Measurements from ENCODE around the gene GCN1.

GCN1 gene

DNA sequence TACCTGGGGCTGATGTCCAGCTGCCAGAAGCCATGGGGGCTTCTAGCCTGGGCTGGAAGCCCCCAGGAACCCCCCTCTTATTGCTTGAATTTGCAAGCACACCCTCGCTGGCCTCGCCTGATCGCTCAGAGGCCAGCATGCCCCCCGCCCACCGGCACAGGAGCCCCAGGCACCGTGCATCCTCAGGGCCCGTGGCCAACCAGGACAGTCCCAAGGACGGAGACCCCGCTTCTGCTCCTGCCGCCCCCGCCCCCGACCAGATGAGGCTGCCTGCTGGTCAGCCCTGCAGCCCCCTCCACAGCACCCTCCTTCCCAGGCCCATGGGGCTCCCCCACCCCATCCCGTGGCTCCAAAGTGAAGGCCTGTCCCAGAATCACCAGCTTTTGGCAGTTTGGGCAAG, 99.2 kb downstream of the GCN1 start:
- no peak for DNase-seq (ENCODE audit: low read depth in 2 of 2)

DNA sequence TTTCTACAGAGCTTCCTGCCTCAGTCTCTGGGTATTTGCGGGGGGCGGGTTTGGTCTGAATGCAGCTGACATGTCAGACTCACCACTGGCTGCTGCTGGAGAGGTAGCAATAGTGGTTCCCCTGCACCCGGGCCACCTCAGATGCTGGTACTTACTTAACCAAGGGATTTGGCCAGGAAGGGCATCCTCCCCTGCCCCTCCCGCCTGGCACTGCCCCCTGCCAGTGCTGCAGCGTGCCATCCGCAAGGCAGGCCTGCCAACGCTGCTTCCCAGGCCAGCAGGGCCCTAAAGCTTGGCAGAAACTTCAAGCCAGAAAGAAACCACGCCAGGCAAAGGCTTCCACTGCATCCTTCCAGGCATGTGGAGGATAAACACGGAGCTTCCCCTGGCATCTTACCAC, 100.0 kb downstream of the GCN1 start:
- DNase-seq (ENCODE audit: low read depth in 2 of 2) = no peak

DNA sequence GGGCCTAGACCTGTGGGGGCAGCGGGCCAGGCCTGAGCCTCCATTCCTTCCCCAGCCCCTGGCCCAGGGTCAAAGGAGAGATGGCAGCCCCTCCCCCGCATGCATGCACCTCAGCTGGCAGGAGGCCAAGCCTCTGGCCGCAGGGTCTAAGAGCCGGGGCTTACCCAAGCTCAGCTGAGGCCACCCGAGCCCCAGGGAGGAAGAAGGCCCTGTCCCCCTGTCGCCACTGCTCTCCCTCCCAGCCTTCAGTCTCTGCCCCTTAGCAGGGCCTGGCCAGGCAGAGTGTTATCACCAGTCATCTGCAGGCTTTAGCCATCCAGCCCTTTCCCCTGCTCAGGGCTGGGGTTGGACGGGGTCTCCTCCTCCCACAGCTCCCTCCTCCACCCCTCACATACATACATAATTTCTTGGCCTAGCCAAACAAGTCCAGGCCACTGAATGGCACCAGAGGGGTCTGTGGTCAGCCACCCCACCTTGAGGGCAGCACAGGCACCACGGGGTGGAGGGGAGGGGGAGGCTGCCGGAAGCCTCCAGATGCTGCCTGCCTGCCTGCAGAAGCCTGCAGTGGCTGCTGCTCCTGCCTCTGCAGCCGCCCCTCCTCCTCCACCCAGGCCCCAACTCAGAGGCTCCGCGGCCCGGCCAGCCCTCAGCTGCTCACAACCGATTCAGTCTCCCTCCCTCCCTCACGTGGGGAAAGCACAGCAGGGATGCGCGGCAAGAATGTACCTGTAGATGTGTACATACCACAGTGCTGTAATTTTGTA, 100.7 kb downstream of the GCN1 start:
- no peak for DNase-seq (ENCODE audit: low read depth in 2 of 2)

DNA sequence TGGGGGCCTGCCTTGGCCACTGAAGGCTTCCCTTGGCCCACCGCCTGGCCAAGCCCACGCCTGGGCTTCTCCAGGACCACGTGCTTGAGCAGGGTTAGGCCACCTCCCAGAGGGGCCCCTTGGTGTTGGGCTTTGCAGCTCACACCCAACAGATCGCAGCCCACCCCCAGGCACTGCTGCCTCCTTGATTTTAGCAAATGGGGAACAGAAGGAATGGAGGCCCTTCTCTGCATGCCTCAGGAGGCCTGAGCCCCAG, 101.3 kb downstream of the GCN1 start:
- no peak for DNase-seq (ENCODE audit: low read depth in 2 of 2)

DNA sequence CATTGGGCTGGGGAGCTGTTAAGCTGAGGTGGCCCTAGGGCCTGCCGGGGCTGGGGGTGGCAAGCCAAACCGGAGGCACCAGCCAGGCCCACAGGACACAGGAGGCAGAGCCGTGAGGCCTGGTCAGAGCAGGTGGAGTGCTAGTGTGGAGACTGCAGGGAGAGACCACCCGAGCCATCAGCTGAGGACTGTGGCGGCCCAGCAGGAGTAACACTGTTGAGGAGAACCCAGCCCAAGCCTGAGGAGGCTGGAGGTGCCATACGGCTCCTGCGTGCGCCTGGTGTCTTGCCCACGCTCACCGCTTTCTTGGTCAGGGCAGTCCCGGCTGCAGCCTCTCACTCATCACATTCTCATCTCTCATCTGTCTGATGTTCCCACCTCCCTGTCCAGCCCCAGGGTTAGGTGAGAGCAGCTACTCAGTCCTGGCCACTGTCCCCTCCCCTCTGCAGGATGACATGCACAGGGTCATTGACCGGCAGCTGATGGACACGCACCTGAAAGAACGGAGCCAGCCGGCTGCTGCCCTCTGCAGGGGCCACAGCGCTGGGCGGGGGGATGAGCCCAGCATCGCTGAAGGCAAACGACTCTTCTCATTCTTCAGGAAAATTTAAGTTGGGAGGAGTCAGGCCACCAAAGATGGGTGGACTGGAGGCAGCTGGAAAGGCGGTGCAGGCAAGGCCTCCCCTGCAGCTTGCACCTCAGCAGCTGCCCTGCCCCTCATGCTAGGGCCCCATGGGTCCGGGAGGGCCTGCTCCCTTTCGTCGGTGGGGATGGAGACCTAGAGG, 101.8 kb downstream of the GCN1 start:
- no peak for DNase-seq (ENCODE audit: low read depth in 2 of 2)

DNA sequence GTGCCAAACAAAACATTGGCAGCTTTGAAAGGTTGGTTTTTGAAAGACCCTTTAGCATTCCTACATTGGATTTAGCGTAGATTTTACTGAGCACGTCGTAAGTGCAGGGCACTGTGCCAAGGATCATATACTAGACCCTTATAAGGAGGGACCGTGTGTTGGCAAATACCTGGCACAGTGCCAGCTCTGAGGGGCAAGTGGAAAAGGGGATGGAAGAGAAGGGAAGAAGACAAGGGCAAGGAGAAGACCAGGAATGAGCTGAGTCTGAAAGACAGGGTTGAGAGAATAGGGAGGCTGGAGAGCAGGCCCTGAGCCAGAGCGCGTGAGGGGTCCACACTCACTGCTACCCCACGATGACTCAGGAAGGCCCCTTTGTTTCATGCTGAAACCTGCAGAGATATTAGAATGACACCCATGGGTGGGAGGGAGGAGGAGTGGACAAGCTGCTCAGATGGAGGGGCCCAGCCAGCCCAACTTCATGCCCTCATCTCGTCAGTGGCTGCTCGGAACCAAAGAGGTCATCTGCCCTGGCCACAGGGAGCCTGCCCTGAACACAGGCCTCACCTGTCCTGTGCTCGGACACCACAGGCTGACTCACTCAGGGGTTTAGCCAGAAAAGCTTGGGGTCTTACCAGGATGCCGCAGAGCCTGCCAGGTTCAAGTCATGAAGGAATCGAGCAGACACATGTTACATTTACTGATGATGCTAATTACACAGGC, 103.0 kb downstream of the GCN1 start:
- no peak for DNase-seq (ENCODE audit: low read depth in 2 of 2)

DNA sequence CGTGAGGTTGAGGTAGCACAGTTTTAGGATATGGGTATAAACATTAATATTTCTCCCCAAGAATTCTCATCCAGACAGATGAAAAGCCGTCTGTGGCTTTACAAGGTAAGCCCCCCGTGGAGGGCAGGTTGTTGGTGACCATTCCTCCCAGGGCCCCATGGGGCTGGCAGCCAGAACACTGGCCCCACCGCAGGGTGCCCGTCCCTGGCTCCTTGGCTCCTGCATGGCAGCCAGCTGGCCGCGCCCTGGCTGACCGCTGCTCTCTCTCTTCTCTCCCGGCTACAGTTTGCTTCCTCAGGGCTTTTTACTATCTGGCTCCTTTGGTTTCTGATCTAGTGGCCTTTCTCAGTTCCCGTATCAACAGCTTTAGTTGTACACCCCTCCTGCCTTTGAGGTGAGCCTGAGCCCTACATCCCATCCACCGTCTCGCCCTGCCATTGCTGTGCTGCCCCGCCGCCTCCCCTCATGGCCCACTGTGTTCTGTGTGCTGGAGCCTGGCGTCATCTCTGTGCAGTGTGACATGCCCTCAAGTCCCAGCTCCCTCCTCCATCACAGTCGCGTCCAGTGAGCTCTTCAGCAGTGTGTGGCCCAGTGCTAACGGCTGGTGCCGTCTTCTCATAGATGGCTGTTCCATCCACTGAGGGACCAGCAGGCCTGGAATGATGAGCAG, 103.8 kb downstream of the GCN1 start:
- no peak for DNase-seq (ENCODE audit: low read depth in 2 of 2)

DNA sequence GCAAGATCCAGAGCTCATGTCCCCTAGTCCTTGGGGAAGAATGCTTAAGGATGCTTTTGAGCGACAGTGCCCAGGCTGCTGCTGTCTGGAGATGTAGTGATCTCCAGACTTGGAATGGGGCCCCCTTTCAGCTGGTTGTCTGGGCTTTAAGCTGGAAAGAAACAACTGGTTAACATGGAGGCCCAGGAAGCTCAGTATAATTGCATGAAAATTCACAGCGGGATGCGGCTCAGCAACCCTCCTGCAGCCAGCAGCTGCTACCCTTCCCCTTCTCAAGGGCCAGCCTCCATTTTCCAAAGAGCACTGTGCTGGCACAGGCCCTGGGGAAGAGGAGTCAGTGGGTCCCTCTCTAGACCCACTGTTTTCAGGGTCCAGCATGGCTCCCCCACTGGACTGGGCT, 104.3 kb downstream of the GCN1 start:
- no peak for DNase-seq (ENCODE audit: low read depth in 2 of 2)

DNA sequence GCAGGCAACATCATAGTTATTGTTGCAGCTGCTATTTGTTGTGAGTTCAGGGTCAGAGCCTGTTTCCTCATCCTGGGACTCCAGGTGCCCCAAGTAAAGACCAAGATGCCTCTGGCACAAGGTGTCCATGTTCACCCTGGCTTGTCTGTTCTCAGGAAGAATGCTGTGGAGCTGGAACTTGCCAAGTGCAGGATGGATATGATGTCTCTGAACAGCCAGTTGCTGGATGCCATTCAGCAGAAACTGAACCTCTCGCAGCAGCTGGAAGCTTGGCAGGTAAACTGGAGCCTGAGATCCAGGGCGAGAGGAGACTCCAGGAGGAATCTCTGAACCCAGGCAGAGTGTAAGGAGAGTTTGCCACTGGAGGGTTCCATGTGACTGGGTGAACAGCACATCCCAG, 104.7 kb downstream of the GCN1 start:
- DNase-seq (ENCODE audit: low read depth in 2 of 2) = no peak

DNA sequence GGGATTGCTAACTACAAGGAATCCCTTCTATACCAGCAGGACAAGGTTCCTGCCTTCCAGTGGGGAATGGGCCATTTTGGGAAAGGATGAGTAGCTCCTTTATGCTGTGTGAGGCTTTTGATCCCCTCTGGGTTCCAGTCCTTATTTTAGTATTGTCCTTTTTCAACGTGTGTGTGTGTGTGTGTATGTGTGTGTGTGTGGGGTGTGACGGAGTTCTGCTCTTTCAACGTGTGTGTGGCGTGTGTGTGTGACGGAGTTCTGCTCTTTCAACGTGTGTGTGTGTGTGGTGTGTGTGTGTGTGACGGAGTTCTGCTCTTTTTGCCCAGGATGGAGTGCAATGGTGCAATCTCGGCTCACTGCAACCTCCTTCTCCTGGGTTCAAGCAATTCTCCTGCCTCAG, 105.4 kb downstream of the GCN1 start:
- DNase-seq (ENCODE audit: low read depth in 2 of 2) = no peak

DNA sequence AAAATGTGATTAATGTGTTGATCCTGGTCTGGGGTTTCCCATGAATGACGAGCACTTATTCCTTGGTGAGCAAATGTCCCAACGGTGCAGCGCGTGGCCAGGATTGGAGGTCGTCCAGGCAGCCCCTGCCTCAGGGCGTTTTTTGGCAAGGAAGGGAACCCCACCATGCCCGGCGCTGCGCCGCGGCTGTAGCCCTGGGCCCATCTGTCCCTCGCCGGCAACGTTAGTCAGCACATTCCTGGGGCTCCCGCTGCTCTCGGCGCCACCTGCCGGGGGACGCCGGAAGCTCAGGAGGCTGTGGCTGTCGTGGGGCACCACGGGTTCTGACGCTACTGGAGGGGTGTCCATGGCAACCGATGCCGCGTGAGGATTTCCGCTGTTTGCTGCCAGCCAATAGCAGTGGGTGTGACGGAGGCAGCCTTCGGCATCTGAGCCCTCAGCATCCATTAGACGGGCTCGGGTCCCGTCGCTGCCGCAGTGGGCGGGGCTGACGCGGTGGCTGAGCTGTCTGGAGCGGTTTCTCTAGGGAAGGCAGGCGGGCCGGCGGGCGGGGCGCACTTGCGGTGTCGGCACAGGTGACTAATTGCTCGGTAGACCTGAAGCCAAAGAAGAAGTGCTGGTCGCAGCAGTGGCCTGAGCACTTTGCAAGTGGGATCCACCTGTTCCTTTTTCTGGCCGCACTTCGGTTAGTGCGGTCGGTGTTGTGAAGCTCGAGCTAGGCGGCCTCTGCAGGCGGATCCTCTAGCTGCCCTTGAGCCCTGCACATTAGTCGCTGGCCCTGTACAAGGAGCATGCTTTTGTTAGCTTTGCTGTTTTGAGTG, 107.5 kb downstream of the GCN1 start:
- DNase-seq (ENCODE audit: low read depth in 2 of 2) = peak; percentile 99

DNA sequence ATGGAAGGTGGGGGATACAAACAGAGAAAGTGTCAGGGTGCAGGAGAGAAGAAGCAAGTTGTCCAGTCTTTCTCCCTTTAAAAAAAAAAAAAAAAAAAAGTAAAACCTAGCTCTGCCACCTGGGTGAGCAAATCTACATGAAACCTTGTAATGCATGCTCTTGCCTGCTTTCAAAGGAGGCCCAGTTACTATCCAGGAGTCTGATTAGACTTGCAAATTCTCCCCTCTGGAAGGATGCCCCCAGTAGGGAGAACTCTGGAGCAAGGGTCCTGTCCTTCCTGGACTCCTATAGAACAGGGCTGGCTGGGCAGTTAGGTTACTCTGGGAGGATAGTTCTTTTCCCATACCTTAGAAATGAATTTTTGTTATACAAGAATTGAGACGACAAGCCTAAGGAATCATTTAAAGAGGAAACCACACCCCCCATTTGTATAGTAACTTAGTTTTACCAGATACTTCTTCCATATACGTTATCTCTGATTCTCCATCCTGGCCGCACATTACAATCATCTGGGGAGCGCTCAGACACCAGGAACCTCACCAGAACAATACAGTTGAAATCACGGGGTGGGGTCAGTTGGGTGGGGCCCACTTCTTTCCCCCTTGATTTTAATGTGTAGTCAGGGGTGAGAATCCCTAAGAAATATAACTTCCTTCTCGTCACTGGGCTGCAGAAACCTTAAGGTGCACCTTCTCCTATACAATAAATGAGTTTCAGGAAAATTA, 108.4 kb downstream of the GCN1 start:
- DNase-seq (ENCODE audit: low read depth in 2 of 2) = no peak

DNA sequence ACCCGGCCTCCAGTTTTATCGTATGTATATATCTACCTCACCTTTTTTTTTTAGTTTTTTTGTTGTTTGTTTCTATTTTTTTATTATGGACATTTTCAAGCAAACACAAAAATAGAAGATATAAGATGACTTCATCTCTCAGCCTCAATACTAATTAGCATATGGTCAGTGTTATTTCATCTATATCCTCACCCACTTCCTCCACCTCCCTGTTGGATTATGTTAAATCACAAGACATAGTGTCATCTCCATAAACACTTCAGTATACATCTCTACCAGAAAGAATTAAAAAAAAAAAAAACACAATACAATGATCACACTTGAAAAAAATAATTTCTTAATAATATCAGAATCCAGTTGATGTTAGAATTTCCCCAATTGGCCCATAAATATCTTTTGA, 112.9 kb downstream of the GCN1 start:
- DNase-seq (ENCODE audit: low read depth in 2 of 2) = no peak

DNA sequence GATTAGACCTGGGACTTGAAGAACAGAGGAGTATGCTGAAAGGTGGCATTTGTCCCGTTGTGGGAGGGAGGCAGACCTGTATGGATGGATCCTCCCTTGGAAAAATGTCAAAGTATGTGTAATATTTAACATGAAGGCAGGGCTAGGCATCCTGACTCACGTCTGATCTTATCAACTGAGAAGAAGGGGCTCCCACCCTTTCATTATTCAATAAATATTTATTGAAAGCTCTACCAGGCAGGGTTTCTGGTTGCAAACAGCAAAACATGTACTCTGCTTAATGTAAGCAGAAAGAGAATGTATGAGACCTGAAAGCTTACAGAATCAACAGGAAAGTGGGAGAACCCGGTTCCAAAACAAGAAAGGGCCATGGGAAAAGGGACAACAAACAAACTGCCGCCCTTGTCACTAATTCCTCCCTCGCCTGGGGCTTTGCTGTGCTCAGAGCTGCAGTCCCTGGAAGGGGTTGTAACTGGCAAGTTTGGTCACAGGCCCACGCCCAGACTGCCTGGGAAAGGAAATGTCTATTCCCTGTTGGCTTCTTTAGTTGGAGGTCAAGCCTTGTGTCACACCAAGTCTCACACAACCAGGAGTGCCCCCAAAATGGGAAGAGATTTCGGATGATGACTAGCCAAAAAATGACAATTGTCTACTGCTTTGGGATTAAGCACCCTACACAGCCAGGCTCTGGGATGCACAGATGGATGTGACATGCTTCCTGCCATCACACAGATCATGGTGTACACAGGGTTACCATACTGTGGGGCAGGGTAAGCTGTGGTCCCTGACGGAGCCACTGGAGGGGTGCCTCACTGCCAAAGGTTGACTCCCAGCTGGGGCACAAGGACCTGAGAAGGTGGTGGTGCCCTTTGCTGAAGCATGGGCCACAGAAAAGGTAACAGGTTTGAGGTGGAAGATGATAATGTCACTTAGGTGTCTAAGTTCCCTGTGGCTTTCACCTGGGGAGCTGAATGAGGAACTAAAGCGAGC, 114.8 kb downstream of the GCN1 start:
- DNase-seq (ENCODE audit: low read depth in 2 of 2) = no peak

DNA sequence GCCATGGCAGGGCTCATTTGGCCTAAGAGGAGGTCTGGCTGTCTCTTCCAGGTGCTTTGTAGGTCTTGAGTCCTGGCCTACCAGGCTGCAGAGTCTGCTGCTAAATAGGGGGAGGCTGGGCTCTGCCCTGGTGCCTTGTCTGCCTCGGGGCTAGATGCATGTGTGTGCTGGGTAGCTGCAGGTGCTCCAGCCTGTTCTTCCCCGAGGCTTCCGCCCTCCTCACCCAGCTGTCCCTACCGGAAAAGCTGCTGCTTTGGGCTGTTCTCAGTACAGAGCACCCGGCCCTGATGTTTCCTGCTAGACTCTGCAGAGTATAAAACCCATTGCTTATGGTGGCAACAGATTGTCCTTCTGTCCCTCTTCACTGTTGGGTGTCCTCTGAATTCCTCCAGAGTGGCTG, 115.6 kb downstream of the GCN1 start:
- DNase-seq (ENCODE audit: low read depth in 2 of 2) = no peak

DNA sequence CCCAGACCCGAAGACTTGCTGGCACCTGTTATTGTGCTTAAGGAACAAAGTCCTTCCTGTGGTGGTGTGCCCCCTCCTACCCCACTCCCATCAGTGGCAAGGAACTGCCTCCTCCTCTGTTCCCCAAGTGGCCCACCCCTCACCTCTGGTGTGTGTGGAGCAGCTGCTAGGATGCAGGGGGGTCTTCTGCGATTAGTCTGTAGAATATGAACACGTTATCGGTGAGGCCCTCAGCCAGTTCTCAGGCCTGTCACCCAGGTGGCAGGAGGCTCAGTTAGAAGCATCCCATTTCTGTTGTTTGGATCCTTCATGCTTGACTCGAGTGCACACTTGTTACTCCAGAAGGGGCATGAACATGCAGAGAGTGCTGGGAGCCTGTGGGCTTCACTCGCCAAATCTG, 117.3 kb downstream of the GCN1 start:
- DNase-seq (ENCODE audit: low read depth in 2 of 2) = no peak
